HG03521 (cell line): ENCODE results near the gene CDK5RAP3.
"Not testable (repeated sequence)": the region's sequence is repeated elsewhere in the genome, so short reads cannot be mapped to it uniquely, and the experiment has no call there.

Source experiments
- ATAC-seq: cut with Tn5 transposase; IDR thresholded peaks from one replicate; pipeline ENCODE4 v1.9.1; 2021; ENCODE audit warnings: mild to moderate bottlenecking, moderate library complexity; ENCODE audit not compliant: unreplicated experiment

The CDK5RAP3 gene

GRCh38 chr17:47970725-47971499 lies at the start of gene CDK5RAP3:
Gene CDK5RAP3 (plus strand): TSS chr17:47971113. CDS start chr17:47971147, 34 bp downstream.
- ATAC-seq = peak; percentile 98

DNA sequence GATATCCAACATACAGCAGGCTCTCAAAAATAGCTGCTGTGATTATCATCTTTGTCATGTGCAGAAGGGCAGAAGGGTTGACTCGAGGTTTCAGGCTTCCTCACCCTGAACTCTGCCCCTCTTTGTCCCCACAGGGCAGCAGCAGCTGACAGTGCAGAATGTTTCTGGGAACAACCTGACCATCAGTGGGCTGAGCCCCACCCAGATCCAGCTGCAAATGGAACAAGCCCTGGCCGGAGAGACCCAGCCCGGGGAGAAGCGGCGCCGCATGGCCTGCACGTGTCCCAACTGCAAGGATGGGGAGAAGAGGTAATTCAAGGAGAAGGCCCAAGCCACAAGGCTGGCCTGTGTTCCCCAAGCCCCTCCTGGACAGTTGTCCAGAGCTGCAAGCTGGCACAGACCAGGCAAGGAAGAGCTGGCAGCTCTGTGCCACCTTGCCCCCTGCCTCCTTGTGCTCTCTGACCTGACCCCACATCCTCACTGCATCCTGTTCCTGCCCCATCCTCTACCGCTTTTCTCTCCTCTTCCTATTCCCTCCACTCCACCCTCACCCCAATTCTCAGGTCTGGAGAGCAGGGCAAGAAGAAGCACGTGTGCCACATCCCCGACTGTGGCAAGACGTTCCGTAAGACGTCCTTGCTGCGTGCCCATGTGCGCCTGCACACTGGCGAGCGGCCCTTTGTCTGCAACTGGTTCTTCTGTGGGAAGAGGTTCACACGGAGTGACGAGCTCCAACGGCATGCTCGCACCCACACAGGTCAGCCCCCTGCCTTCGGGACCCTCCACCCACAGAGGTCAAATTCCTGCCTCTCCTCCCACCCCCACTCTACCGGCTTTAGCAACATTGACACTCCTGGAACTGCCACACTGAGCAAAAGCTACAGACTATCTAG lies 45.9 kb upstream of the CDK5RAP3 start:
- no peak for ATAC-seq

- ATAC-seq = no peak
Observed at GRCh38 chr17:47925678-47925988, 45.3 kb upstream of the CDK5RAP3 start.

DNA sequence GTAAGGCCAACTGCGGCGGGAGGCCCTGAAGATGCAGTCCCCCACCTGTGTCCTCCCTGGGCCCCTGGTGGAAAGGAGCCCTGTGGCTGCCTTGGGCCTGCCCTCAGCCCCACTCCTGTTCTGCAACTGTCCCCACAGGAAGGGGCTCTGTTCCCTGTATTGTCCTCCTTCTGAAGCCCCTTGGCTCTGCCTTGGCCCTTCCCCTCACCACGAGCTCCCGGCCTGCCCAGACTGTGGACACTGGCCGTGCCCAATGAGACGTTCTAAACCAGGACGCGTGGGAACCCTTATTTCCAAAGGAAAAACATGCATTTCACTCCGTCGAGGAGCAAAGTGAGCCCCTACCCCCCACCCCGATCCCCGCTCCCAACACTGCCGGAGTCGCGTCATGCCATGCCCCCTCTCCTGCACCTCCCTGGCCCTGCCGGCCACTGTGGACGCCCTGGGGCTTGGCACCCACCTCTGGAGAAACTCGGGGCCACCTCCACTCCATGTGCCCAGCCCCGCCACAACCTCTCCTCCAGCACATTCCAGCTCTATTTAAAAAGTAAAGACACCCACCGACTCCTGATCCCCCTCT lies 43.0 kb upstream of the CDK5RAP3 start:
- no peak for ATAC-seq

- ATAC-seq = no peak
Observed at GRCh38 chr17:47928415-47928814, 42.5 kb upstream of the CDK5RAP3 start.

- ATAC-seq = no peak
Observed at GRCh38 chr17:47929218-47930000, 41.5 kb upstream of the CDK5RAP3 start.

GRCh38 chr17:47931848-47932247 lies 39.1 kb upstream of the CDK5RAP3 start:
- no peak for ATAC-seq

- no peak for ATAC-seq
Observed at GRCh38 chr17:47934856-47935255, 36.1 kb upstream of the CDK5RAP3 start.

- not testable (repeated sequence) for ATAC-seq
Observed at GRCh38 chr17:47935468-47935867, 35.4 kb upstream of the CDK5RAP3 start.

DNA sequence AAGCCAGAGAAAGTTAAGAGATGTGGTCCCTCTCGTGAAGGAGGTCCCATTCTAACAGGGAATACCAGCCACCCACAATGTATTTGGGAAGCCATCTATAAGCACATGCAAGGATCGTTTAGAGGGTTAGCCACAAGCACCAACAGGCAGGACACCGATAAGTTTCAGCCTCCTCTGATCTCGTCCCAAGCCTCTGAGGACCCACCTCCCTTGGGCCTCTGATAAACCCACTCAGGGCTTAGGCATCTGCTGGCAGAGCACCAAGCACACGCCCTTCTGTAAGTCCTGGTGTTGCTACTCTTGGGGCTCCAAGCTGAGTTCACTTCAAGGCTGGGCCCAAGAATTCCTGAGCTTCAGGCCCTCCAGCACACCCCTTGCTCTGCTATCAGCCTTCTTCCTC lies 35.0 kb upstream of the CDK5RAP3 start:
- no peak for ATAC-seq

DNA sequence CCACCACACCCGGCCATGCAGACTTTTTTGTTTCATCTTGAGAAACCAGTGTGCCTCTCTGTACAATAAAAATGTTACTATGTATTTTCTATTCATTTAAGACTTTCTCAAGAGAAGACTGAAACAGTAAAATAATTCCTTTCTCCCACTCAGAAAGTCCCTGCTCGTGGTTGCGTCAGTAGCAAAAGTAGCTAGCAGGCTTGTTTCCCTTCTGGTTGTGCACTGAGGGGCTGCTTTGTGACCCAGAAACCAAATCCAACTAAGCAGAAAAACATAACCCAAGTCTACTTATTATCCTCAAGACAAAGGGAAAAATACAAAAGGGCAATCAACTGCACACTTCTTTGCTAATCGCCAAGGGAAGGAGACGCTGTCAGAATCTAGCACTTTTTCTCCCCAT lies 33.0 kb upstream of the CDK5RAP3 start:
- ATAC-seq = no peak

DNA sequence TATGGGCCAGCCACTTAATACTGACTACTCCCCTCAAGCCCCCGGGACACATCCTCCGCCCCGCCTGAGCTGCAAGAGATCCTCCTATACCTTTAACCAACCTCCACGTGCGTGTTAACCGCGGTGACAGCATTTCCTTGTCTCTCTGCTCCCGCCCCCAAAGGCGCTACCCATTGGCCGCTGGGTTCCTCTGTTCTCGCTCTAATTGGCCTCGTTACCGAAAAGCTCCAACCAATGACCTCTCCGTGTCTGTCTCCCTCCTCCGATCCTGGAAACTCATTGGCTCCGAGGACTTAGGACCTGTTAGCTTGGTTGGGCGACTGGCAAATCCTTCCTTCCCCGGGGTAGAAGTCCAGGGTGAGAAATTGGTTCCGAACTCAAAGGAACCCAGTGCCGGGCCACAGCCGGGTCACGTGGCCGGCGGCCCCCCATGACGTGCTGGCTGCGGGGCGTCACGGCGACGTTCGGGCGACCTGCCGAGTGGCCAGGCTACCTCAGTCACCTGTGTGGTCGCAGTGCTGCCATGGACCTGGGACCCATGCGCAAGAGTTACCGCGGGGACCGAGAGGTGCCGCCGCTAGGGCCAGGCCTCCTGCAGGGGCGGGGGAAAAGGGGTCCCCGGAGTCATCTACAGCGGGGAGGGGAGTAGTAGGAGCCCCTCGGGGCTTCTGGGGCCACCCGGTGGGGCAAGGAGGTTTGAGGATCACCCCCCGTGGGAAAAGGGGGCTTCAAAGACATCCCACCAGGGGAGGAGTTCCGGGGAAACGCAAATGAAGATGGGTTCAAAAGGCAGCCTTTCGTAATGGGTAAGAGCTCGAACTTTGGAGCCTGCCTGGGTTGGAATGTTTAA lies 29.4 kb upstream of the CDK5RAP3 start, which contains the start of gene PNPO:
TSS of gene PNPO (plus strand) at position 326 of the 850 bp plus-strand sequence. CDS start at position 431, 105 bp downstream.
- ATAC-seq = peak; percentile 90

DNA sequence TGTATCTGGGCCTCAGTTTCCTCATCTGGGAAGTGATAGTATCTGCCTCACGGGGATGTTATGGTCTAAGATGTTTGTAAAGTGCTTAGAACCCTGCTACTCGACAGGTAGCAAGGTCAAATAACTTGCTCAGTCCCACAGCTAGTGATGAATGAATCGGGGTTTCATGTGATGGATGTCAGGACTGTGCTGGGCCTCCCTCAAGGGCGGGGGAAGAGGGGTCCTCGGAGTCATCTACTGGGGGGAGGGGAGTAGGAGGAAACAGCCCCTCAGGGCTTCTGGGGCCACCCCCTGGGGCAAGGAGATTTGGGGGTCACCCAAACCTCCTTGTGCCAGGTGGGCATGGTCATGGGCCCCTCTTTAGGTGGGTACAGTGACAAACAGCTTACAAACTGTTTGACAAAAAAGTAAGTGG lies 28.8 kb upstream of the CDK5RAP3 start:
- no peak for ATAC-seq

DNA sequence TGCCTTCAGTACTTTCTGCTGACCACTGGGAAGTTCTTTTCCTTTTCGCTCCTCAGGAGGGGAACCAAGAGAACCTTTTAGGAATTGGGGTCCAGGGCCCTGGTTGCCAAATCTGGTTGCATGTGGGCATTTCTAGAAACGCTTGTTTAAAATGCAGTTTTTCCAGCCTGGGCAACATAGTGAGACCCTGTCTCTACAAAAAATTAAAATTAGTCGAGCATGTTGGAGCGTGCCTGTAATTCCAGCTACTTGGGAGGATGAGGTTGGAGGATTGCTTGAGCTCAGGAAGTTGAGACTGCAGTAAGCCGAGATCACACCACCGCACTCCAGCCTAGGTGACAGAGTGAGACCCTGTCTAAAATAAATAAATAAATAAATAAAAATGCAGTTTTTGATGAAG lies 28.3 kb upstream of the CDK5RAP3 start:
- no peak for ATAC-seq

DNA sequence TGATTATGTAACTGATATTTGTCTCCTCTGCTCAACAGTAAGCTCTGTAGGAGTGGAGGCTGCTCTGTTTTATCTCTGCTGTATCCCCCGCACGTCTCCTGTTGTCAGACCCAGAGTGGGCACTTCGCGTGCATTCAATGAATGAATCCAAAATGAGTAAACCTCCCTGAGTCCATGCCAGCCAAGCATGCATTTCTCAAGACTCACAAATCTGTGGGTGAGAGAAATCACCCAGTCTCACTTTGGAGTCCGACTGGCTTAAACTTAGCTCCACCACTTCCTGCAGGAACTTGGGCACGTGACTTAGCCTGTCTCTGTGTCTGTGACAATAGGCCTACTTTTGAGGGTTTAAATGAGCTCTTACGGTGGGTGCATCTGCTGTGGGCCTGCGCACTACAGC lies 25.8 kb upstream of the CDK5RAP3 start:
- ATAC-seq = no peak

- ATAC-seq = no peak
Observed at GRCh38 chr17:47945529-47946508, 25.1 kb upstream of the CDK5RAP3 start.

- ATAC-seq = no peak
Observed at GRCh38 chr17:47946516-47946915, 24.4 kb upstream of the CDK5RAP3 start.

- ATAC-seq = peak; percentile 70
Observed at GRCh38 chr17:47946929-47947397, 23.9 kb upstream of the CDK5RAP3 start.
